Thyroid gland (tissue), 4 donors: Measurements from ENCODE around the gene SURF1. TPM values are rescaled to one million over a fixed set of nuclear protein-coding genes. Genes with fewer than 3 reads are reported as not detected.
"Not testable (repeated sequence)": the region's sequence is repeated elsewhere in the genome, so short reads cannot be mapped to it uniquely, and the experiment has no call there.

ENCODE experiments used
- DNase-seq, 2 donors: peaks; one replicate each; pipeline ENCODE4 v3.0.0-alpha.2; 2019
- H3K27ac ChIP-seq, 3 donors: fragments of 200-600 bp; sonication (generic); 1 replicate in 2 of 3; 2 replicates in 1 of 3; pipeline ENCODE4 v1.5.1; 2016 to 2019; ENCODE audit warnings: mild to moderate bottlenecking in 1 of 3, moderate library complexity in 1 of 3
- H3K27me3 ChIP-seq: fragments of 200-600 bp; sonication (generic); one replicate; pipeline ENCODE4 v1.5.1; 2019
- H3K36me3 ChIP-seq, 2 donors: fragments of 200-600 bp; sonication (generic); one replicate each; pipeline ENCODE4 v1.5.1; 2016 to 2019
- H3K4me1 ChIP-seq, 2 donors: fragments of 200-600 bp; sonication (generic); one replicate each; pipeline ENCODE4 v1.5.1; 2017 to 2019
- H3K4me3 ChIP-seq, 3 donors: fragments of 200-600 bp; sonication (generic); replicated peaks in 1 of 3; 1 replicate in 2 of 3; 2 replicates in 1 of 3; pipeline ENCODE4 v1.5.1; 2016; ENCODE audit warnings: mild to moderate bottlenecking in 1 of 3
- H3K9me3 ChIP-seq: fragments of 200-600 bp; sonication (generic); one replicate; pipeline ENCODE4 v1.5.1; 2017
- CTCF ChIP-seq, 6 experiments: fragments of 200-600 bp in 3 of 6; fragments of 450-650 bp in 3 of 6; sonication (generic) in 3 of 6; IDR thresholded peaks; one replicate each; pipeline ENCODE4 v1.5.1; 2016 to 2019; ENCODE audit warnings: antibody characterized with exemption in 6 of 6, mild to moderate bottlenecking in 2 of 6, inconsistent platforms in 1 of 6, moderate library complexity in 1 of 6
- POLR2A ChIP-seq, 2 donors: fragments of 450-650 bp; IDR thresholded peaks; one replicate each; pipeline ENCODE4 v1.6.1; 2017; ENCODE audit warnings: antibody characterized with exemption in 2 of 2, mild to moderate bottlenecking in 2 of 2, moderate library complexity in 1 of 2
- WGBS, 2 donors: methylation state at CpG; one replicate each; pipeline ENCODE4 v1.1.5; 2017; 5-methylcytosine and 5-hydroxymethylcytosine counted together
- intact Hi-C: fragments of 100-400 bp; cut with DNase I; formaldehyde crosslinking; loops from one replicate; pipeline ENCODE4 v1.15.1; 2023
- total RNA-seq, 4 donors: library from RNA; depleted of rRNA; stranded (reverse); fragments of >200 nt; gene quantifications; one replicate each; pipeline ENCODE4 v1.2.3, GENCODE V29; 2016

The SURF1 gene
- total RNA-seq, 4 donors from 2014 or later: 51.5 to 82.7 (median 64.7) TPM

DNA sequence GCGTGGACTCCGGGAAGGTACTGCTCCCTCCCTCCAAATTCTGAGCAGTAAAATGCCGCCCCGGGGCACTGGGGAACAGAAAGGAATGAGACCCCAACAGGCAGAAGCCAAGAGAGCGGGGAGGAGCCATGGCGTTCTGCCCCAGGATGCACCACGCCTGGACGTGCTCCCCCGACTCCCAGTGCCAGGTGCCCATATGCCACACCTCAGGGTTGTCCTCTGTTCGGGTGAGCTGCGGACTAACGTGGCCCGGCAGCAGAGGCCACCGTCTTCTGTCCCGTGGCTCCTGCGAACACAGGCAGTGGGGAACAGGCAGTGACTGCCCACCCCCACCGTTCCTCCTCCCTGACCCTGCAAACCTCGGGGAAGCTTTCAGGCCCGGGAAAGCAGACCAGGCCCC is 25.1 kb downstream of the SURF1 start:
- intact Hi-C loops: loop anchor here (5.0 kb wide), 1 partner anchor 144 kb away; no protein-coding TSS in a partner anchor
- WGBS, 2 donors: 90 to 94% methylated on average over 19 of the region's 19 CpGs
- Histone ChIP-seq H3K36me3 (peaks cover 39 to 40% of the 10 kb centered on the region in 2 donors), H3K27ac (no peak overlapping the region), H3K4me3 (no peak overlapping the region), H3K27me3 (no peaks in the 10 kb centered on the region), H3K4me1 (peaks cover 18 to 33% of the 10 kb centered on the region in 2 donors), H3K9me3 (no peaks in the 10 kb centered on the region)
- DNase-seq: no peak
- TF ChIP-seq CTCF (IDR thresholded peaks at IDR 0.05): no peak
- no peak for TF ChIP-seq POLR2A (IDR thresholded peaks at IDR 0.05)

DNA sequence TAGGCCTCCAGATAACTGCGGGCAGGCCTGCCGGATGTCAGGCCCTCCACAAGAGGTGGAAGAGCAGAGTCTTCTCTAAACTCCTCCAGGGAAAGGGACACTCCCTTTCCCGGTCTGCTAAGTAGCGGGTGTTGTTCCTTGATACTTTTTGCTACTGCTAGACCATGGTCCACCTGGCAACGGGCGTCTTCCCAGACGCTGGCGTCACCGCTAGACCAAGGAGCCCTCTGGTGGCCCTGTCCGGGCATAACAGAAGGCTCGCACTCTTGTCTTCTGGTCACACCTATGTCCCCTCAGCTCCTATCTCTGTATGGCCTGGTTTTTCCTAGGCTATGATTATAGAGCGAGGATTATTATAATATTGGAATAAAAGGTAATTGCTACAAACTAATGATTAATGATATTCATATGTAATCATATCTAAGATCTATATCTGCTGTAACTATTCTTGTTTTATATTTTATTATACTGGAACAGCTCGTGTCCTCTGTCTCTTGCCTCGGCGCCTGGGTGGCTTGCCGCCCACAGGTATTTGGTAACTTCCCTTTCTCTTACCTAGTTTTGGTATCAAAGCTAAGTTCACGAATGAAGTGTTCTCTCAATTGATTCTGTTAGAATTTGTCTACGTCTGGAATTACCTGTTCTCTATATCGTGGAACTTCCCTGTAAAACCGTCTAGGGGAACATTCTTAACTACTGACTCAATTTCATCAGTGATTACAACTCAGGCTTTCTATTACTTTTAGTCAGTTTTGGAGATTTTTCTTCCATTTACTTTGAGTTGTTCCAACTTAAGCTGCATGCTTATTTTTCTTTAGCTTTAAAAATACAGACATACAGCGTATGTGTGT is 26.8 kb downstream of the SURF1 start:
- not testable (repeated sequence) for H3K27me3 ChIP-seq, H3K4me3 ChIP-seq, H3K9me3 ChIP-seq, H3K27ac ChIP-seq
- Histone ChIP-seq H3K4me1 (peaks cover 12 to 23% of the 10 kb centered on the region in 2 donors), H3K36me3 (peaks cover 39 to 40% of the 10 kb centered on the region in 2 donors)
- peak; percentile 75 to 77 for DNase-seq
- intact Hi-C loops: loop anchor here (5.0 kb wide), 1 partner anchor 142 kb away; no protein-coding TSS in a partner anchor
- WGBS, 2 donors: 52 to 60% methylated on average over 21 of the region's 21 CpGs
- peak; percentile 63 to 90 (median 78) for TF ChIP-seq CTCF (IDR thresholded peaks at IDR 0.05)

GRCh38 chr9:133327834-133328484 is 28.3 kb downstream of the SURF1 start:
- TF ChIP-seq POLR2A (IDR thresholded peaks at IDR 0.05) (no peak), CTCF (IDR thresholded peaks at IDR 0.05) (no peak)
- intact Hi-C loops: no loop called here
- peak overlapping the region in 2 of 3 donors; percentile 8 to 33 for H3K27ac ChIP-seq
- H3K27me3 ChIP-seq: no peaks in the 10 kb centered on the region
- WGBS, 2 donors: 89 to 92% methylated on average over 10 of the region's 10 CpGs
- no peak overlapping the region for H3K4me3 ChIP-seq
- peaks cover 25% of the 10 kb centered on the region in 2 donors for H3K36me3 ChIP-seq
- H3K4me1 ChIP-seq: peaks cover 8 to 16% of the 10 kb centered on the region in 2 donors
- no peaks in the 10 kb centered on the region for H3K9me3 ChIP-seq
- DNase-seq: no peak

- H3K4me3 ChIP-seq, intact Hi-C loops, H3K27me3 ChIP-seq, H3K9me3 ChIP-seq: not testable (repeated sequence)
- Histone ChIP-seq H3K36me3 (peaks cover 16 to 17% of the 10 kb centered on the region in 2 donors), H3K4me1 (peaks cover 8 to 16% of the 10 kb centered on the region in 2 donors), H3K27ac (peak overlapping the region in 2 of 3 donors; percentile 8 to 75)
- WGBS, 2 donors: 34 to 44% methylated on average over 6 of the region's 6 CpGs
- peak; percentile 81 to 84 for DNase-seq
Measured at GRCh38 chr9:133327021-133327420, 29.3 kb downstream of the SURF1 start.

GRCh38 chr9:133323991-133324703 is 32.1 kb downstream of the SURF1 start:
- Histone ChIP-seq H3K36me3 (no peaks in the 10 kb centered on the region), H3K27me3 (no peaks in the 10 kb centered on the region), H3K4me1 (peaks cover 8 to 16% of the 10 kb centered on the region in 2 donors), H3K27ac (no peak overlapping the region), H3K9me3 (no peaks in the 10 kb centered on the region), H3K4me3 (no peak overlapping the region)
- 83 to 86% methylated on average over 13 of the region's 13 CpGs for WGBS, 2 donors
- no peak for DNase-seq
- no peak for TF ChIP-seq CTCF (IDR thresholded peaks at IDR 0.05)
- intact Hi-C loops: loop anchor here (2.0 kb wide), 1 partner anchor 43 kb away; no protein-coding TSS in a partner anchor
